HG03469 (cell line): ENCODE results near the gene ARRDC3.

Experiments used
- ATAC-seq: cut with Tn5 transposase; IDR thresholded peaks from one replicate; pipeline ENCODE4 v1.9.1; 2021; ENCODE audit warnings: mild to moderate bottlenecking, moderate library complexity, moderate number of reproducible peaks; ENCODE audit not compliant: unreplicated experiment

Gene ARRDC3

DNA sequence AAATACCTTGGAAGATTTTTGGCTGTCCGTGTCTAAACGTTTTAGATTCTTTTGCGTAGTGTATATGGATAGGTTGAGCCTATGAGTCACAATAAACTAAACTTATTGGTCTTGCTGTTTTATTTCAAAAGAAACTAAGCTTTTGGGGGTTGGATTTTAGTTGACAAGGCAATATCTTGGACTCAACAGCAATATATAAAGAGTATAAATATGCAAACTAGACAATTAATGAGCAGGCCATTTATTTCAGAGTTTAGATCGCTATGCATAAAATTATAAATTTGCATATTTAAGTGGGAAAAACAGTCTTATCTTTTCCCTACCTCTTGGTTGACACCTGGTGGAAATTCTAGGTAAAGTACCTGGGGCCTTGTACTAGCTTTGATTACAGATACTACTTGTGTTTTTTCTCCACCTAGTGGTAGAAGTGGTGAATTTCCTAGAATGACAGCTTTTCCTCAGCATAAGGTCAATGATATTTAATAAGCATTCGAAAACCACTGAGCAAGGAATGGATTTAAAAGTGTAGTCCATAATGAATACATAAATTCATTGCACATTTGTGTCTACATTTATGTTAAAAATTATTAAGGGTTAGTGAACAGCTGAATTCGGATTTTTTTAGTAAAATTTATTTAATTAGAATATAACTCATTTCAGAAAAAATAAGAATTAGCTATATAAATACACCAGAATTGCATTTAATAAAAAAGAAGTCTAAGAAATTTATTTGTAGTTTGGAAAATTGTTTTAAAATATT lies 1.7 kb upstream of the ARRDC3 start:
- peak; percentile 20 for ATAC-seq

DNA sequence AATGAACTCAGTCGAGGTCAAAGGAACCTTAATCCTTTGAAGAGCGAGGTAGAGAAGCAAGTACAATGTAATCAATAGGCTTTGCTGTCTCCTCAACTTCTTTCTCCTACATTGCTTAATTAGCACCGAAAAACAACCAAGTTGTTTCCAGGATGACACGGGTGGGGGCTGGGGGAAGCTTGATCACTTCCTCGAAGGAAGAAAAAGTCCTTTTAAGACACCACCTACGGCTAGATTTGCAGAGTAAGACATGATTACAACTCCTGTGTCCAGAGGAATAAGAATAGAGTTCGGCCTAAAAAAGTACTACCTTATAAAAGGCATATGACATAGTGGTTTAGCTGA lies 811 bp upstream of the ARRDC3 start:
- no peak for ATAC-seq

DNA sequence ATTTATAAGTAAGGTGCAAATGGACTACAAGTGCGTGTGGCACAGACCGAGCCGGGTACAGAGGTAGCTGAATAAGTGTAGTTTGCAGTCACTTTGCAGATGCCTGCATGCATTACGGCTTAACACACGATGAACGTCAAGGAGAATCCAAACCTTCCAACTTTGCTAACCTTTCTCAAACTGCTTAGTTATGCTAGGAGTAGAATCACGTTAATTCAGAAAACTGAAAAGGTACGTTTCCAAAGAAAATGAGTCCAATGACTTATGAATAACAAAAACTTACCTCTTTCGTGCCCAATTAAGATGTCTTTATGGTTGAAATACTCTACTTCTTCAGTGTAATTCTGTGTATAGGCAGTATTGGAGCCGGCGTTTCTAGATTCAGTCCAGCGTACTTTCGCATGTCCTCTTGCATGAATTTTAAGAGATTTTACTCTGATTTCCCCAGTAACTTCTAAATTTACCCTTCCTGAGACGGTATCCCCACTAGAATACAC lies 539 bp downstream of the ARRDC3 start:
- no peak for ATAC-seq

DNA sequence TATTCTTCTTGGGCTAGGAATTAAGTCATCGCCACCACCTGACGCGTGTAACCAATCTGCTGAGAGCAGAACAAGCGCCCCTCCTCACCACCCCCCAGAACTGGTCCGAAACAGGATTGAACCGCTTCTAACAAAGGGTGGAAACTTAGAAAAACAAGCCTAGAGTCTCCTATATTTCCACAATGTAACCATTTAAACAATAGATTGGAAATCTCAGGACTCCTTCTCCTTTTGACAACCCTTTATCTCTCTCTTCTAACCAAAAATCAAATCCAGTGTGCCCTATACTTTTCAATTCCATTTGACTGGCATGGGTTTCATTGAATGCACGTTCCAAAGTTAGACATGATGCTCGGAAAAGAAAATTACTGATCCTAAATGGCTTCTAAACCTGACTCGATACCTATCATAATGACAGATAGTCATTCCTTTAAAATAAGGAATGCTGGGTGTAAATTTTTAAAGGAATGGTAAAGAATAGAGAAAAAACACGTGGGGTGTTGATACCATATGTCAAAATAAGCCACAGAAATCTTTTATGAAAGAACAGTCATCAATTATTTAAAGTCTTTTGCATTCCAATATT lies 1.2 kb downstream of the ARRDC3 start:
- ATAC-seq, result peak; percentile 9

DNA sequence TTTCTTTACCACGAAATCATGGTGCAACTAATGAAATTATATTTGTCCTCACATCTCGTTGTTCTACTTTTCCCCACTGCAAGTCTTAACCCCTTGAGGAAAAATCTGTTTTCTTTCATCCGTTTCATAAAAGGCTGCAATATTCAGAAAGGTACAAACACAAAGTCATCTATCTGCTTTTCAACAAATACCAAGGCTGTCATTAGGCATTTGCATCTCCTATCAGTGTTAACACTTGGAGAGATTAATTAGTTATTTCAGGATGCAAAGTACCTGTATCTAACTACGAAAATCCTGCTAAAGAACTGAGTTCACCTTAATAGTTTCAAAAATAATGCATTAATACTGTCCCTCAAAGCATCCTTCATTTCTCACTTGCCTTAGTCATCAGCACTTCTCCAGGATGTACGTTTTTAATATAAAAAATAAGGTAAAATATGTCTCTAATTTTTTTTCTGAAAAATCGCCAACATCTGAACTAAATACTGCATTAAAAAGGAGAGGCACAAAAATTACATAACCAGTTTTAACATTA lies 1.8 kb downstream of the ARRDC3 start:
- no peak for ATAC-seq

DNA sequence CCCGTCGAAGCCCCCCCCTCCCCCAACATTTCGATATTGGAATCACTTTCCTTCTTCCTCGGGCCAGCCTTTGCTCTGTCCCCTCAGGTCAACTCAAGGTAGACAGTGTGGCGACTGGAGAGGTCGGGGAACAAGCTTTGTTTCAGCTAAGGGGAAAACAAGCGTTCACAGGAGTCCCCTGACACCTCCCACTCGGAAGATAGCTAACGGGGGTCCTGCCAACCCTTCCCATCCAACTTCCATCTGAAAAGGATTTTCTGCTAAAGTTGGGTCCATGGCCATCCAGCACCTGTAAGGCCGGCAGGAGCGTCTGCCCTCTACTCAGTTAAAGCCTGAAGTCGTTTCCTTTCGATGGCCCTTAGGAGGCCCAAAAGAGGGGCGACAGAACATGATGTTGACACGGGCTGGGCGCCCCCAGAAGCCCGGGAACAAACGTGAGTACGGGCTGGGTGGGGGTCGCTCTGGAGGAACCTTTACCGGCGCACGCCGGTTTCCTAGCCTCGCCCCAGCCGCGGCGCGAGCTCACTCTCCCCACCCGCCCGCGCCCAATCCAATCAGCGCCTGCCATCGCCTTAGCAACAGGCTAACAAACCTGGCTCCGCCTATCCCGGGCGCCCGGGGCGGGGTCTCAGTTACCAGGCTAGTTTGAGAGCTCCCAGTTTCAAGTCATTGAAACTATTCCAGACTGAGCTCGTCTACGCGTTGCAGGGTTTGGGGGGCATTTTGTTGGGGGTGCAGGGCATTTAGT lies 2.5 kb downstream of the ARRDC3 start:
- ATAC-seq, result peak; percentile 33

DNA sequence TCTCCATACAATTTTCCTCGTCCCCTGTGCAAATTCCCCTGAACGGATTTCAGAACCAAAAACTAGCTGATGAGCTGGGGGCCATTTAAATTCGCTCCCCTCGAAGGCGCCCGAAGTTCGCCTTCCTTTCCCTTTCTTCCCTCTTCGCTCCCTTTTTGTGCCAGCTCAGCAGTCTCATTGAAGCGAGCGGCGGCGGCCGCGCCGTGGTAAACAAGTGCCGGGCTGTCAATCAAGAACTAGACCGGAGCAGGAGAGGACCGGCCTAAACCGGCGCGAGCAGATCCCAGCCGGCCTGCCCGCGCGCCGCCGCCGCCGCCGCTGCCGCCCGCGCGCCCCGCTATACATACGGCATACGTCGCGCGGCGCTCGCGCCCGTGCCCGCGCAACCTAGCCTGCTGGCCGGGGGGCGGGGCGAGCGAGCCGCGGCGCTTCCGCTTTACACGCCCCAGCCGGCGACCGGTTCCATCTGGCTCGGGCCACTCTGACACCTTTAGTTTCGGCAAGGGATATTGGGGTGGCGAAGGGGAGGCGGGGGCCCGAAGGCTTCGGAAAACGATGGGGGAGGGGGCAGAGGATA lies 3.1 kb downstream of the ARRDC3 start:
- ATAC-seq, result peak; percentile 45

DNA sequence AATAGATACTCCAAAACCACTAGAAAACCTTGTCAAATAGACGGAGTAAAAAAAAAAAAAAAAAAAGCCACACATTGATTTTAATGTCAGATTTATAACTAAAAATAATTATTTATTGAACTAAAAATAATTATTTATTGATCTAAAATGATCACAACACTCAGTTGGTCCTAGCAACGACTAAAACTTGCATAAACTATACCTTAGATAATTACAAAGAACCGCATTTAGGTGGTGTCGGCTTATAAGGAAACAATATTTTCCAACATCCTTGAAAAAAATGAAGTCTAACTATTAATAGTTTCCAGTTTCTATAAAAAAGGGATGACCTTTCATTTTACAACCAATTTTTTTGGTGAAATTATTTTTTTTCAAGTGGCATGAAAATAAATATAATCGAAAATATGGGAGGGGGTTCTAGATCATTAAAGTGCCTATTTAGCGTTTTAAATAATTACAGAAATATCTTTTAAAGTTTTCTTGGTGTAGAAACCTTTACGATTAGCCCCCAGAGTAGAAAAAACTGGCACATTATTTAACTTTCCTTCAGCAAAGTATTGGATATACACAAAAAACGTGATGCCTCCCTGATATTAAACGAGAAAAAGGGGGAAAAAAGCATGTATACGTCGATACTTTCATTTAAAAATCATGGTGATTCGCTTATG lies 3.7 kb downstream of the ARRDC3 start:
- no peak for ATAC-seq

DNA sequence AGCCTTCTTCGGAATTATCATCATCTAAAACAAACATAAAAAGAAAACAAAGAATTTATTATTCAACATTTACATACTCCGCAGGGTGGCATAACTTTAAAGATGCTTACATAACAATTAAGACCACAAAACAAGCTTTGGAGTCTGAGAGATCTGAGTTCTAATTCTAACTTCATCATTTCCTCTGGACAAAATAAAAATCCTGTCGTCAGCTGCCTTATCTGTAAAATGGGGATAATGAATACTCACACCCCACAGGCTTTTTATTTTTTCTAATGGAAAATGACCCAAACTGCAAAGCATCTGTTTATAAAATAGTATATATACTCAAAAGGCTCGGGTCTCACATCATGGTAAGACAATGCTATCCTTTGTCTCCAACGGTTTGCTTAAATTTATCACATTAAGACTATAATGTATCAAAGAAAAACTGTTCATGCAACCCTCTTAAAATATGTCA lies 4.3 kb downstream of the ARRDC3 start:
- ATAC-seq, result no peak

DNA sequence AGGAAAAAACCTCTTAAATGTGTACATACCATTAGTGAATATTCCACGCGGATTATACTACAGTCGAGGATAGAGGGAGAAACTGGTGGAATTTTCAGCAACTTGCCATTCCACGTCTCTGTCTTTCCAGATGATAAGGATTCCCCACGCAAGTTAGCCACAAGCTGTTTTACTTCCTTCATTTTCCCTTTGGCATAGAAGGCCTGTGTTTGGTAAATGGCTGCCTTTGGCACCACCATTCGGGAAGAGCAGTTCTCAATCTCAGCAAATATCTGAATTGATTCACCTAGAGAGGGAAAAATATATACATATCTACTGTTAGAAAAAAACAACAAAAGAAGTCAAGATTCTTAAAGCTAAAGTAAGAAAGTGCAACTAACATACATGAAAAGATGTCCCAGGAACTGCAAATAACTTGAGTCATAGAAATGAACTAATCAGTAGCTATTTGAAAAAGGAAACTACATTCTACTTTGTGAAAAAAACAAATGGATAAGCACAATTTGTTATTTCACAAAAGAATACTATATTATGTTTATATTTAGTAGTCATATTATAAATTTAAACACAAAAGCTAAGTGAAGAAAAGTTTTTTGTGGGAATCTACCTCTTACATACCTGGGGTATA lies 8.1 kb downstream of the ARRDC3 start:
- no peak for ATAC-seq

DNA sequence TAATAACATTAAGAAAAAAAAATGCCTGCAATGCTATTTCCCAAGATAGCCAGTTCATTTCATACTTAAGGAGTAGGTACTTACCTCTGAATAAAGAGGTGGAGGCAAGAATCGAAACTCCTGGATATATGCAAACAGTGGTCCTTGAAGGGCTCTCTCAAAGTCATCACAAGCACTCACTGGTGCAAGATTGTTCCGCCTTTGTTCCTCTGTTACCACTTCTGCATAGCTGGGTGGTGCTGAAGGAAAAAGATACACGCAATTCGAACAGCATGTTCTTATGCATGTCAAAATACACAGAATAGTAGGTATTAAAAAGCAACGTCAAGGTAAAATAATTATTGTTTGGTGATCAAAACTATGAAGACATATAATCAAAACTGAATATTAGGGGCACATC lies 9.5 kb downstream of the ARRDC3 start:
- ATAC-seq, result no peak

DNA sequence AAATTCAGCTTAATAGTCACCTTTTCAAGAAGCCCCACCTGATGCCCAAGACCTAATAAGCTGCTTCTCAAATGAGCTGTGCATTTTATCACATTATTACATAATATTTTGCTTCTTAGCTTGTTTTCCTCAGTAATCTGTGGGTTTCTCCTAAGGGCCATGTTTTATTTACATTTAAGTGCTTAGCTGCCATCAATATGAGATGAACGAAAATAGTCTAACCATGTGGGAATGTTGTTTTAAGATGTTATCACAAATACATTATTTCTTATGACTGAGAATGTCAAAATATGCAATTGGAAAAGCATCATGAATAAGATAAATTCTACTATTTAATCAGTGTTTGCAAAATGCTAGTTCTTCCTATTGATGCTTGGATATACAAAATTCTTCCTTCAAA lies 10.1 kb downstream of the ARRDC3 start:
- ATAC-seq, result no peak

DNA sequence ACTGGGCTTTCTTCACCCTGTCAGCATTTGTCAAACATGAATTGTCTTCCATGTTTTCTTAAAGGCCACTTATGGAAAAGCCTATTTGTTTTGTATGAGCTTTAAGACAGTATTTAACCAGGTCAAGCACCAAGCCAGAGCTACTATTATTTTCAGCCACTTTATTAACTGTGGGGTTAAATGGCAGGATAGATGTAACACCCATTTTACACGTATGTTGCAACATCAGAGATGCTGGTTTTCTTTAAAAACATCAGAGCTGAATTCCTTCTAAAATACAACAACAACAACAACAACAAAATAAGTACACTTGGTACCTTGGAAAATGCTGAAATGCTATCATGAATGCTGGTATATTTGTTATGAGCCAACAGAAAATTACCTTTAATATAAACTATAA lies 13.6 kb downstream of the ARRDC3 start:
- ATAC-seq, result no peak

DNA sequence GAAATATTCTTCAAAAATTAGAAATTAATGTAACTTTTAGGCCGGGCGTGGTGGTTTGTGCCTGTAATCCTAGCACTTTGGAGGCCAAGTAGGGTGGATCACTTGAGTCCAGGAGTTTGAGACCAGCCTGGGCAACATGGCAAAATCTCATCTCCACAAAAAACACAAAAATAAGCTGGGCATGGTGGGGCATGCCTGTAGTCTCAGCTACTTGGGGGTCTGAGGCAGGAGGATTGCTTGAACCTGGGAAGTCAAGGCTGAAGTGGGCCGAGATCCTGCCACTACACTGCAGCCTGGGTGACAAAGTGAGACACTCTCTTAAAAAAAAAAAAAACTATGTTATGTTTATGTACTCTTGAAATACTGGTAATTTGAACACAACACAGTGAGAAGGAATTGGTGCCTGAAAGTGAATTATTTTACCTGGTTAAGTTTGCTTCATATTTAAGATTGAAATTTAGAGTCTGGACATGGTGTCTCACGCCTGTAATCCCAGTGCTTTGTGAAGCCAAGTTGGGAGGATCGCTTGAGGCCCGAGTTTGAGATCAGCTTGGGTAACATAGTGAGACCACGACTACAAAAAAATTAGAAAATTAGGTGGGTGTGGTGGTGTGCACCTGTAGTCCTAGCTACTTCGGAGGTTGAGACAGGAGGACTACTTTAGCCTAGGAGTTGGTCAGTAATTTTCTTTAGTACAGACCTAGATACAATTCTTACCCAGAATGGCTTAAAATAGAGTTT lies 15.0 kb downstream of the ARRDC3 start:
- ATAC-seq, result no peak

DNA sequence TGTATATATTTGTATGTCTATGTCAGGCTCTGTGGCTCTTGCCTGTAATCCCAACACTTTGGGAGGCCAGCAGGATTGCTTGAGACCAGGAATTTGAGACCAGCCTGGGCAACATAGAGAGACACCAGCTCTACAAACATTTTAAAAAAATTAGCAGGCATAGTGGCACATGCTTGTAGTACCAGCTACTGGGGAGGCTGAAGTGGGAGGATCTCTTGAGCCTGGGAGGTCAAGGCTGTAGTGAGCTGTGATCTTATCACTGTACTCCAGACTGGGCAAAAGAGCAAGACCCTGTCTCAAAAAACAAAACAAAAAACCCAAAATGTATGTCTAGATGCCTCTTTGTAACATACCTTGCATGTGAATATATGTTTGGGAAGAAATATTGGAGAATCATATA lies 15.8 kb downstream of the ARRDC3 start:
- ATAC-seq, result no peak

DNA sequence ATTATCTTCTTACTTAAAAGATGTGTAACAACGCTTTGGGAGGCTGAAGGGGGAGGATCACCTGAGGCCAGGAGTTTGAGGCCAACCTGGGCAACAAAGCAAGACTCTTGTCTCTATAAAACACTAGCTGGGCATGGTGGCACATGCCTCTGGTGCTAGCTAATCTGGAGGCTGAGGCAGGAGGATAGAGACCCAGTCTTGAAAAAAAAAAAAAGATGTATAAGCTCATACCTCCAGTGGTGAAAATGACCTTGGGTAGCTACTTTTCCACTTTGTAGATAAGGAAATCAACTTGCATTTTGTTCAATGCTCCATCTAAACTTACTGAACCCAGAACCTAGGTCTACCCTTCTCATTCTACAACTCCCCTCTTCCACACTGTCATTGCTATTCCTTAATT lies 16.6 kb downstream of the ARRDC3 start:
- ATAC-seq, result no peak

DNA sequence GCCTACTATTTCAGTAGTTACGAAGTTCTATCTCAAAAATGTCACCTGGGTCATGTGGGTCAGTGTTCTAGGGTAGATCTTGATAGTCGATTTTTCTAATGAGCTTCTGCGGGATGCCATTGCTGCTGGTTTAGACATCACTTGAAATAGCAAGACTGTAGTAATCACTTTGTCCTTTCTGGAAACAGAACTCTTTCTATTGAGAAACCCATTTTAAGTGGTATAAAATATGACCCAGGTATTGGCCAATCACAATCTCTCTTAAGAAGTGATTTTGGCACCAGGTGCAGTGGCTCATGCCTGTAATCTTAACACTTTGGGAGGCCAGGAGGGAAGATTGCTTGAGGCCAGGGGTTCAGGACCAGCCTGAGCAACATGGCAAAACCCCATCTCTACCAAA lies 17.6 kb downstream of the ARRDC3 start:
- no peak for ATAC-seq

DNA sequence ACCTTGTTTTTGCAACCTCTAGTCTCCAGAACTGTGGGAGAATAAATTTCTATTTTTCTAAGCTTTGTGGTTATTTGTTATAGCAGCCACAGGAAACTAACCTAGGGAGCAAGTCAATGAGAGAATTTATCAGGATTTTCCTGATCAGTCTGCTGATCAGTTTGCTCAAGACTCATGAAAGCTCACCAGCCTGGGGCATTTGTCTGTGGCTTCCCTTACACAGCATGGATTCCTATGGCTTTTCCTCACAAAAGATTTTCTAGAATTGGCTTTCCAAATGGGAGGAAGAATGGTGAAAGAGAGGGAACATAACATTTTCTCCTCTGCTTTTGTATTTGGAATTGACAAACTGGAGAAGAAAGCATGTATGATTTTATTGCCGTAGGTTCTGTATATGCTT lies 20.2 kb downstream of the ARRDC3 start:
- ATAC-seq, result no peak

DNA sequence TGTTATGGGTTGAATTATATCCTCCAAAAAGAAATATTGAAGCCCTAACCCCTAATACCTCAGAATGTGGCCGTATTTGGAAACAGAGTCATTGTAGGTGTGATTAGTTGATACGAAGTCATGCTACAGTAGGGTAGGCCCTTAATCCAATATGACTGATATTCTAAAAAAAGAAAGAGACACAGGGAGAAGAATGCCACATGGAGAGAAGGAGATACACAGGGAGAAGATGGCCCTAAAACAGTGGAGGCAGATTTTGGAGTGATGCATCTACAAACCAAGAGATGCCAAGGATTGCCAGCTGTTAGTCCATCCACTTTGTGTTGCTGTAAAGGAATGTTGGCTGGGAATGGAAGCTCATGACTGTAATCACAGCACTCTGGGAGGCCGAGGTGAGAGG lies 21.3 kb downstream of the ARRDC3 start:
- ATAC-seq, result no peak
